HepG2 (cell line): ENCODE data around the gene CHCHD5. TPM values are rescaled to one million over a fixed set of nuclear protein-coding genes. Genes with fewer than 3 reads are reported as not detected.

Experiments
- FIP1L1 ChIP-seq: fragments of 200-400 bp; formaldehyde crosslinking; IDR thresholded peaks from 2 replicates; pipeline ENCODE4 v1.6.1; 2018; ENCODE audit warnings: low read depth, mild to moderate bottlenecking, low read length, moderate library complexity, borderline replicate concordance; ENCODE audit not compliant: insufficient read depth
- JARID2 ChIP-seq: sonication (generic); formaldehyde crosslinking; IDR thresholded peaks from 2 replicates; pipeline ENCODE4 v1.8.1; 2023; ENCODE audit warnings: missing genetic modification reagents, inconsistent platforms; ENCODE audit not compliant: insufficient replicate concordance
- PAXIP1 ChIP-seq: sonication (generic); formaldehyde crosslinking; conservative IDR thresholded peaks from 2 replicates; pipeline ENCODE4 v1.4.0; 2020; ENCODE audit warnings: mild to moderate bottlenecking, missing genetic modification reagents, moderate library complexity
- PLRG1 ChIP-seq: fragments of 450-650 bp; conservative IDR thresholded peaks from 2 replicates; pipeline ENCODE4 v1.6.1; 2016
- RBAK ChIP-seq: sonication (generic); formaldehyde crosslinking; IDR thresholded peaks from 2 replicates; pipeline ENCODE4 v1.5.1; 2020; ENCODE audit warnings: mild to moderate bottlenecking, missing genetic modification reagents
- REST ChIP-seq, 2 experiments: IDR thresholded peaks; 2 replicates each; pipeline ENCODE4 v1.6.1; 2011 to 2012; ENCODE audit warnings: low read length in 2 of 2, borderline replicate concordance in 1 of 2, low read depth in 1 of 2, mild to moderate bottlenecking in 1 of 2, moderate library complexity in 1 of 2
- RFX5 ChIP-seq: IDR thresholded peaks from 2 replicates; pipeline ENCODE4 v1.6.1; 2011; ENCODE audit warnings: low read depth, low read length, improper control_type of control experiment
- SALL1 ChIP-seq: sonication (generic); formaldehyde crosslinking; IDR thresholded peaks from 2 replicates; pipeline ENCODE4 v1.8.0; 2022; ENCODE audit warnings: mild to moderate bottlenecking, missing genetic modification reagents
- SMAD9 ChIP-seq: sonication (generic); formaldehyde crosslinking; IDR thresholded peaks from 2 replicates; pipeline ENCODE4 v1.5.1; 2020; ENCODE audit warnings: mild to moderate bottlenecking, missing genetic modification reagents
- SMC3 ChIP-seq: IDR thresholded peaks from 2 replicates; pipeline ENCODE4 v1.6.1; 2011; ENCODE audit warnings: low read length, improper control_type of control experiment
- SOX5 ChIP-seq: IDR thresholded peaks from 2 replicates; pipeline ENCODE4 v1.6.1; 2016; ENCODE audit warnings: borderline replicate concordance
- TFDP2 ChIP-seq: sonication (generic); formaldehyde crosslinking; IDR thresholded peaks from 2 replicates; pipeline ENCODE4 v1.4.0; 2020; ENCODE audit warnings: missing genetic modification reagents
- ZBTB43 ChIP-seq: sonication (generic); formaldehyde crosslinking; conservative IDR thresholded peaks from 2 replicates; pipeline ENCODE4 v1.4.0; 2020; ENCODE audit warnings: missing genetic modification reagents
- ZNF296 ChIP-seq: sonication (generic); formaldehyde crosslinking; conservative IDR thresholded peaks from 2 replicates; pipeline ENCODE4 v1.5.0; 2020; ENCODE audit warnings: mild to moderate bottlenecking, missing genetic modification reagents
- ZNF512 ChIP-seq: sonication (generic); formaldehyde crosslinking; IDR thresholded peaks from 2 replicates; pipeline ENCODE4 v1.4.0; 2020; ENCODE audit warnings: mild to moderate bottlenecking, missing genetic modification reagents
- ZNF720 ChIP-seq: sonication (generic); formaldehyde crosslinking; IDR thresholded peaks from 2 replicates; pipeline ENCODE4 v1.4.0; 2020; ENCODE audit warnings: missing genetic modification reagents
- polyA plus RNA-seq, 8 experiments: library from polyadenylated mRNA; depleted of rRNA in 3 of 8; stranded (reverse) in 7 of 8; unstranded in 1 of 8; fragments of >200 nt; fragmentation: Illumina TruSeq in 4 of 8; extraction: Trizol in 4 of 8; gene quantifications; 2 replicates each; pipeline versions ENCODE4 v1.2.1 to v1.2.3, GENCODE V29; 2011 to 2016; ENCODE audit warnings: low read depth in 4 of 8, missing spikeins in 1 of 8, mixed read lengths in 1 of 8; ENCODE audit not compliant: insufficient read depth in 1 of 8
- total RNA-seq, 5 experiments: library from RNA; depleted of rRNA; stranded (reverse); fragments of >200 nt; fragmentation: Illumina TruSeq; extraction: Trizol; gene quantifications; 2 replicates each; pipeline ENCODE4 v1.2.3, GENCODE V29; 2016; ENCODE audit warnings: low read depth in 1 of 5
- TF ChIP-seq, protein P1 (sequence below): sonication (generic); formaldehyde crosslinking; IDR thresholded peaks from 2 replicates; pipeline ENCODE4 v1.4.0; 2020; ENCODE audit warnings: missing genetic modification reagents, low read depth, mild to moderate bottlenecking, borderline replicate concordance

Gene CHCHD5
- total and polyA plus RNA-seq, 2 of the 13 experiments (the other 11 are each of a cell fraction or from before 2014, with no cell fraction given): 19.0 to 23.9 TPM

DNA sequence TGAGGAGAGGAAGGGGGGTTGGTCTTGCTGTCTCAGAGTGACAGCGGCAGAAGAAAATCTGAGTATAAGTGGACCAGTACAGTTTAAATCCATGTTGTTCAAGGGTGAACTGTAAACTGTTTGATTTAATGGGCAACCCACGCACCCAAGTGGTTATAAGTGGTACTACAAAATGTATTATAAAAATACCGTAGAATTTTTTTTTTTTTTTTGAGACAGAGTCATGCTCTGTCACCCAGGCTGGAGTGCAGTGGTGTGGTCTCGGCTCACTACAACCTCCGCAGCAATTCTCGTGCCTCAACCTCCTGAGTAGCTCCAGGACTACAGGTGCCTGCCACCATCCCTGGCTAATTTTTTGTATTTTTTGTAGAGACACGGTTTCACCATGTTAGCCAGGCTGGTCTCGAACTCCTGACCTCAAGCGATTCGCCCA lies 2.1 kb upstream of the CHCHD5 start (continued):
- TF ChIP-seq REST (IDR thresholded peaks at IDR 0.05; ENCODE audit: borderline replicate concordance in 1 of 2, low read depth in 1 of 2, low read length in 2 of 2) (no peak), PAXIP1 (CRISPR knock-in tag) (no peak), SOX5 (CRISPR knock-in tag) (no peak), PLRG1 (no peak), ZNF720 (CRISPR knock-in tag) (no peak), FIP1L1 (no peak), SMC3 (peak; percentile 35; the same call in 1 of the 2 replicates), SALL1 (peak; percentile 15; the same call in 1 of the 2 replicates), SMAD9 (no peak), ZNF512 (no peak), RFX5 (no peak), TFDP2 (CRISPR knock-in tag) (no peak), ZNF296 (0 out of 2 replicates have a peak, but pooled peaks have one; percentile 25), ZBTB43 (no peak), JARID2 (CRISPR knock-in tag) (no peak), RBAK (no peak)
- TF ChIP-seq, protein P1, sequence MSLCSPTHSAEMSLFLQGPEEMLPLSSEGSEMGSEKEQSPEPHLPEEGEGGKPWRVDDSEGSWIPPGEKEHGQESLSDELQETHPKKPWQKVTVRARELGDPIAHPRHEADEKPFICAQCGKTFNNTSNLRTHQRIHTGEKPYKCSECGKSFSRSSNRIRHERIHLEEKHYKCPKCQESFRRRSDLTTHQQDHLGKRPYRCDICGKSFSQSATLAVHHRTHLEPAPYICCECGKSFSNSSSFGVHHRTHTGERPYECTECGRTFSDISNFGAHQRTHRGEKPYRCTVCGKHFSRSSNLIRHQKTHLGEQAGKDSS (CRISPR knock-in tag): no peak
